Ovary (tissue), 9 donors: ENCODE measurements around the gene BCL2L14. TPM values are rescaled to one million over a fixed set of nuclear protein-coding genes. Genes with fewer than 3 reads are reported as not detected.

Experiments
- DNase-seq, 5 donors: peaks; one replicate each; pipeline ENCODE4 v3.0.0-alpha.2; 2019 to 2020
- H3K27ac ChIP-seq, 2 donors: fragments of 200-600 bp; one replicate each; pipeline versions ENCODE4 v1.5.1 to v1.8.0; 2019 to 2022
- H3K27me3 ChIP-seq: fragments of 200-600 bp; one replicate; pipeline ENCODE4 v1.8.0; 2022
- H3K36me3 ChIP-seq: fragments of 200-600 bp; sonication (generic); one replicate; pipeline ENCODE4 v1.5.1; 2019
- H3K4me1 ChIP-seq: one replicate; pipeline ENCODE4 v1.8.1; 2013; ENCODE audit warnings: mild to moderate bottlenecking, moderate library complexity; ENCODE audit not compliant: insufficient read depth
- H3K4me3 ChIP-seq: fragments of 200-600 bp; sonication (generic); one replicate; pipeline ENCODE4 v1.5.1; 2017
- H3K9me3 ChIP-seq, 2 donors: fragments of 200-600 bp in 1 of 2; sonication (generic) in 1 of 2; one replicate each; pipeline versions ENCODE4 v1.5.1 to v1.8.1; 2013 to 2019; ENCODE audit warnings: mild to moderate bottlenecking in 1 of 2, moderate library complexity in 1 of 2
- CTCF ChIP-seq, 3 donors: fragments of 450-650 bp in 2 of 3; fragments of 200-600 bp in 1 of 3; IDR thresholded peaks; one replicate each; pipeline versions ENCODE4 v1.5.1 to v1.8.0; 2016 to 2022; ENCODE audit warnings: antibody characterized with exemption in 3 of 3, mild to moderate bottlenecking in 1 of 3
- EP300 ChIP-seq: sonication (generic); formaldehyde crosslinking; IDR thresholded peaks from one replicate; pipeline ENCODE4 v1.6.1; 2017; ENCODE audit warnings: antibody characterized with exemption
- POLR2A ChIP-seq: fragments of 450-650 bp; IDR thresholded peaks from one replicate; pipeline ENCODE4 v1.6.1; 2017; ENCODE audit warnings: antibody characterized with exemption, mild to moderate bottlenecking, moderate library complexity
- WGBS, 3 donors: extraction: QIAGEN DNeasy Blood & Tissue Kit in 1 of 3; methylation state at CpG; one replicate each; pipeline versions ENCODE4 v1.1.5 to v1.1.7; 2013 to 2017; 5-methylcytosine and 5-hydroxymethylcytosine counted together
- intact Hi-C, 4 donors: fragments of 100-400 bp; cut with DNase I; formaldehyde crosslinking; loops; one replicate each; pipeline versions ENCODE4 v1.11.0 to v1.15.1; 2022 to 2023
- polyA plus RNA-seq, 2 donors: library from polyadenylated mRNA; stranded (reverse); fragments of 200-250 nt in 1 of 2; fragments of 350-450 nt in 1 of 2; fragmentation: Illumina TruSeq in 1 of 2; extraction: RNeasy Lipid Tissue Mini Kit (QIAGEN cat#74804) in 1 of 2; gene quantifications; one replicate each; pipeline ENCODE4 v1.2.3, GENCODE V29; 2013 to 2014
- total RNA-seq, 7 donors: library from RNA; depleted of rRNA in 2 of 7; stranded (reverse); fragments of >200 nt in 2 of 7; fragmentation: NEBNext Ultra II Directional in 3 of 7; extraction: Animal tissue kit (Norgen Biotek cat#: 25700) in 3 of 7; gene quantifications; one replicate each; pipeline versions ENCODE4 v1.1.0 to v1.2.4, GENCODE V29; 2016 to 2023
- donor health status: DM: no; HTN: no; CAD: no; lungs with moderate emphysema.
- donor health status: DM: no; HTN: no; CAD: no.
- donor health status: Bipolar disorder and iron deficiency.
- donor health status: DM: yes; HTN: yes; CAD: no.
- donor health status: DM: no; HTN: no; CAD: no.
- donor health status: DM: yes; HTN: yes; CAD: no.

The BCL2L14 gene
- total and polyA plus RNA-seq, 9 donors, result 0.11 TPM; not detected in 8

GRCh38 chr12:12064596-12064995 lies 6.1 kb upstream of the BCL2L14 start:
- H3K36me3 ChIP-seq, result no peaks in the 10 kb centered on the region
- no peaks in the 10 kb centered on the region for H3K27me3 ChIP-seq
- intact Hi-C loops, result no loop called here
- H3K4me3 ChIP-seq, result no peak overlapping the region
- H3K4me1 ChIP-seq, result no peaks in the 10 kb centered on the region
- WGBS, 3 donors, result 76 to 88% (median 80%) methylated on average over 4 of the region's 4 CpGs
- DNase-seq, result no peak
- H3K9me3 ChIP-seq, result no peaks in the 10 kb centered on the region
- TF ChIP-seq CTCF (IDR thresholded peaks at IDR 0.05) (no peak), POLR2A (no peak), EP300 (no peak)
- H3K27ac ChIP-seq, result no peak overlapping the region

- no peaks in the 10 kb centered on the region for H3K36me3 ChIP-seq
- H3K27ac ChIP-seq, result no peak overlapping the region
- WGBS, 3 donors, result 85 to 92% (median 86%) methylated on average over 6 of the region's 6 CpGs
- H3K9me3 ChIP-seq, result no peaks in the 10 kb centered on the region
- DNase-seq, result no peak
- intact Hi-C loops, result no loop called here
- no peaks in the 10 kb centered on the region for H3K27me3 ChIP-seq
- no peak overlapping the region for H3K4me3 ChIP-seq
- TF ChIP-seq EP300 (no peak), POLR2A (no peak), CTCF (IDR thresholded peaks at IDR 0.05) (no peak)
- H3K4me1 ChIP-seq, result no peaks in the 10 kb centered on the region
These were observed 2.0 kb upstream of the BCL2L14 start for GRCh38 chr12:12068751-12069150.

- Histone ChIP-seq H3K4me1 (no peaks in the 10 kb centered on the region), H3K9me3 (no peaks in the 10 kb centered on the region), H3K27ac (no peak overlapping the region), H3K27me3 (no peaks in the 10 kb centered on the region), H3K4me3 (no peak overlapping the region), H3K36me3 (no peaks in the 10 kb centered on the region)
- DNase-seq, result no peak
- 93 to 95% (median 94%) methylated on average over 14 of the region's 14 CpGs for WGBS, 3 donors
- intact Hi-C loops, result no loop called here
- TF ChIP-seq CTCF (IDR thresholded peaks at IDR 0.05), result no peak
- TF ChIP-seq POLR2A, result no peak
- TF ChIP-seq EP300, result no peak
These were observed 754 bp upstream of the BCL2L14 start for GRCh38 chr12:12069821-12070548.

GRCh38 chr12:12072064-12072760 lies 1.5 kb downstream of the BCL2L14 start:
- H3K27ac ChIP-seq, result no peak overlapping the region
- no peak for TF ChIP-seq CTCF (IDR thresholded peaks at IDR 0.05)
- no peak for TF ChIP-seq EP300
- TF ChIP-seq POLR2A, result no peak
- no peaks in the 10 kb centered on the region for H3K4me1 ChIP-seq
- intact Hi-C loops, result no loop called here
- WGBS, 3 donors, result 72 to 84% (median 75%) methylated on average over 21 of the region's 21 CpGs
- no peaks in the 10 kb centered on the region for H3K27me3 ChIP-seq
- no peaks in the 10 kb centered on the region for H3K9me3 ChIP-seq
- DNase-seq, result no peak
- H3K4me3 ChIP-seq, result no peak overlapping the region
- no peaks in the 10 kb centered on the region for H3K36me3 ChIP-seq
